SJCRH30 (cell line): ENCODE results near the gene PDPK1. TPM values are rescaled to one million over a fixed set of nuclear protein-coding genes. Genes with fewer than 3 reads are reported as not detected.

Experiments
- DNase-seq, 2 experiments: peaks; one replicate each; pipeline ENCODE4 v3.0.0-alpha.2; 2015 to 2020
- H3K27ac ChIP-seq: fragments of 250-450 bp; sonication (Bioruptor Pico); 2 replicates; pipeline ENCODE4 v1.5.1; 2020; ENCODE audit warnings: mild to moderate bottlenecking, moderate library complexity
- H3K27me3 ChIP-seq: fragments of 250-450 bp; sonication (Bioruptor Pico); 2 replicates; pipeline ENCODE4 v1.5.1; 2020; ENCODE audit warnings: mild to moderate bottlenecking, moderate library complexity
- H3K36me3 ChIP-seq: fragments of 250-450 bp; sonication (Bioruptor Pico); 2 replicates; pipeline ENCODE4 v1.5.1; 2020; ENCODE audit warnings: mild to moderate bottlenecking, moderate library complexity
- H3K4me1 ChIP-seq: fragments of 250-450 bp; sonication (Bioruptor Pico); 2 replicates; pipeline ENCODE4 v1.5.1; 2020; ENCODE audit warnings: mild to moderate bottlenecking, moderate library complexity
- H3K4me3 ChIP-seq: fragments of 250-450 bp; sonication (Bioruptor Pico); 2 replicates; pipeline ENCODE4 v1.5.1; 2020; ENCODE audit warnings: mild to moderate bottlenecking, moderate library complexity
- H3K9me3 ChIP-seq: fragments of 250-450 bp; sonication (Bioruptor Pico); replicated peaks from 2 replicates; pipeline ENCODE4 v1.5.1; 2020; ENCODE audit warnings: mild to moderate bottlenecking, moderate library complexity
- total RNA-seq: library from RNA; depleted of rRNA; stranded (reverse); fragments of >200 nt; shearing (Covaris generic); gene quantifications from 2 replicates; pipeline ENCODE4 v1.2.3, GENCODE V29; 2014; rRNA removed

The PDPK1 gene
- total RNA-seq, result 27.9 and 28.0 TPM in 2 replicates

DNA sequence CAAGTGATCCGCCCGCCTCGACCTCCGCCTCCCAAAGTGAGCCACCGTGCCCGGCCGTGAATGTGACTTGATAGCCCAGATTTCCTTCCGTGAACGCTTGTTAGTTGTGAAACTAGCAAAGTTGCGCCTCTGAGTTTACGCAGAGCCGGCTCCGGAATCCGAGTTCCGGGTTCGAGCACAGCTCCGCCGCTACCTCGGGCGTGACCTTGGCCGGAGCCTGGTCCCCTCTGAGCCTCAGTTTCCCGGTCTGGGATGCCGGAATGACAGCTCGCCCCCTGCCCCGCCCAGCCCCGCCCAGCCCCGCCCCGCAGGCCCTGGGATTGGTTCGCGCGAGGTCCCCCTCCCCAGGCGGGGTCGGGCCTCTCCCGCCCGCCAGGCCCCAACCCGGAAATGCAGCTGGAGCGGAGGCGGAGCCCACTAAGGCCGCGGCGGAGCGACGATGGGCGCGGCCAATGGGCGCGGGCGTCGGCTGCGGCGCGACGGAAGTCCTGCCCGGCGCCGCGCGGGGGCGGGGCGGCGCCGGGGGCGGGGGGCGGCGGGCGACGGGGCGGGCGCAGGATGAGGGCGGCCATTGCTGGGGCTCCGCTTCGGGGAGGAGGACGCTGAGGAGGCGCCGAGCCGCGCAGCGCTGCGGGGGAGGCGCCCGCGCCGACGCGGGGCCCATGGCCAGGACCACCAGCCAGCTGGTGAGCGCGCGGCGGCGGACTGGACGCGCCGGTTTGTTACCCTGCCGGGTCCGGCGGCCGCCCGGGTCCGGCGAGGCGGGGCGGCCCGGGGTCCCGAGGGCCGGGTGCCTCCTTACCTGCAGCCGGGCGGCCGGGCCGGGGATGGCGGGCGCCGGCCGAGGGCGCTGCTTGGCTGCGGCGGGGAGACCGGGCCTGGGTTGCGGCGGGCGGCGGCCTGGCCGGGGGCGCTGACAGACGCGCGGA is at the start of gene PDPK1:
Gene PDPK1 (plus strand): TSS at position 571 of the 929 bp plus-strand sequence. CDS start 92 bp downstream, at position 663.
- no peak within 1 kb of the TSS; the same call in 1 of the 2 replicates for H3K27ac ChIP-seq
- peak; percentile 90 to 93 for DNase-seq
- H3K27me3 ChIP-seq, result no peaks in the 10 kb centered on the region
- H3K36me3 ChIP-seq, result no peaks in the 10 kb centered on the region
- H3K4me1 ChIP-seq, result peaks cover 7% of the 10 kb centered on the region; the same call in 1 of the 2 replicates
- H3K9me3 ChIP-seq, result no peaks in the 10 kb centered on the region
- H3K4me3 ChIP-seq, result peak within 1 kb of the TSS; percentile 68

DNA sequence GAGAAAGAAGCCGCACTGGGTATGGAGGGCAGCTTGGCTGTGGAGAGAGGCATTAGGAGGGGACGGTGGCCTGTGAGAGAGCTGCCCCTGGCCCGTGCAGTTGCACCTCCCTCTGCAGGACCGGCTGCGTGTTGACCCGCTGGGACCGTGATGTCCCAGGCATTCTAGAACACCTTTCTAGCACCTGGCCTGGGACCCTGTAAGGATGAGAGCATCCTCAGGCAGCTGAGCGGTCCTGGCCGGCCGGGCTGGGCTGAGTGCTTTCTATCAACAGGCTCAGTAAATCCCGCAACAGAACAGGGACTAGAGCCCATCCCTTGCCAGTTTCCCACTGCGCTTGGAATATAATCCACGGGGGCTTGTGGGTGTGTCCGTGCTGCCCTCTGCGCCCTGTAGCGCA is 48.2 kb upstream of the PDPK1 start:
- Histone ChIP-seq H3K9me3 (no peaks in the 10 kb centered on the region), H3K27me3 (no peaks in the 10 kb centered on the region), H3K4me3 (no peak overlapping the region), H3K27ac (no peak overlapping the region), H3K4me1 (peaks cover 28% of the 10 kb centered on the region), H3K36me3 (no peaks in the 10 kb centered on the region)
- DNase-seq, result no peak

- peak overlapping the region; percentile 46 for H3K27ac ChIP-seq
- peak; percentile 77 to 86 for DNase-seq
- H3K9me3 ChIP-seq, result no peaks in the 10 kb centered on the region
- no peaks in the 10 kb centered on the region for H3K27me3 ChIP-seq
- H3K4me3 ChIP-seq, result no peak overlapping the region
- no peaks in the 10 kb centered on the region for H3K36me3 ChIP-seq
- peaks cover 28% of the 10 kb centered on the region for H3K4me1 ChIP-seq
These were observed 47.4 kb upstream of the PDPK1 start for GRCh38 chr16:2490190-2491105.

DNA sequence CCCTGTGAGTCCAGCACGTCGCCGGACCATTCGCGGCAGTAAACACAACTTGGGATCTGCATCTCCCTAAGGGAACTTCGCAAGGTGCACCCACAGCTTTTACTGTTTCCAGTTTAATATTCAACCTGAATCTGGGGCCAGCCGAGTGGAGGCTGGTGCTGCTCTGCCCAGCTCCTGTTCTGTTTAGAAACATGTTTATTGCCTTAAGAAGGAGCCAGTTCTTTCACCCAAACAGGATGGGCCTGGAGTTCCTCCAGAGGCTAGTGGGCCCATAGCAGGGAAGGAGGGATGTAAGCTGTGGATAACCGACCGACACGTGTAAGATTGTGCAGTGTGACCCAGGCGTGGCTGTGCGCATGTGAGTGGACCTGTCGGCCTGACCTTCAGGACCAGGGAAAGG is 45.5 kb upstream of the PDPK1 start:
- DNase-seq, result no peak
- Histone ChIP-seq H3K27ac (no peak overlapping the region), H3K4me3 (no peak overlapping the region), H3K9me3 (no peaks in the 10 kb centered on the region), H3K27me3 (no peaks in the 10 kb centered on the region), H3K36me3 (no peaks in the 10 kb centered on the region), H3K4me1 (peaks cover 25% of the 10 kb centered on the region)

DNA sequence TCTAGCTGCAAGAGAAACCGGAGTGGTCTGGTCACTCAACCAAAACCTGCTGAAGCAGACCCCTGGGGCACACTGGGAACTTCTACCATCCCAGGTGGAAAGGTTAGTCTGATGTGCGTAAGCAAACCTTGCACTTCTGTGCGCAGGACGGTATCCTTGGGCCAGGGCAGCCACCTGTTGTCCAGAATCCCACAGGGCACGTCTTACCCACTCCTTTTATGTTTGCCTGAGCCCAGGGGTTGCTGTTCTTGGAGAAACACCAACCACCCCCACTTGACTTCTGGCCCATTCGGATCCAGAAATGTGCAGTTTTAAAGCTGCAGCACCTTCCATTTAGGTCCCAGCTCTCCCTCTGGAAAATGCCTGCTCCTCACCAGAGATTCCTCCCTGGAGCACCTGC is 44.2 kb upstream of the PDPK1 start:
- no peaks in the 10 kb centered on the region for H3K27me3 ChIP-seq
- DNase-seq, result no peak
- H3K4me3 ChIP-seq, result no peak overlapping the region
- H3K27ac ChIP-seq, result no peak overlapping the region
- no peaks in the 10 kb centered on the region for H3K9me3 ChIP-seq
- peaks cover 31% of the 10 kb centered on the region for H3K4me1 ChIP-seq
- no peaks in the 10 kb centered on the region for H3K36me3 ChIP-seq

DNA sequence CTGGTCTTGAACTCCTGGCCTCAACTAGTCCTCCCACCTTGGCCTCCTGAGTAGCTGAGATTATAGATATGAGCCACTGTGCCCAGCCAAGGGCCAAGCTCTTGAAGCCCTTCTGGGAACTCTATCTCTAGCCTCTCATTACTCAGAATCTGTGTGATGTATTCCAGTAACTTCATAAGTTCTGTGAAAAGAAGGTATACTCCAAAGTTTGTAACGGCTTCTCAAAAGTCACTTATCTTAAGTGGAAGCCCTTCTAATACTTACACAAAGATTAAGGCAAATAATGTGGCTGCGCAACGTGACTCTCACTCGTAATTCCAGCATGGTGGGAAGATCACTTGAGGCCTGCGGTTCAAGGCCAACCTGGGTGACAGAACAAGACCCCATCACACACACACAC is 43.2 kb upstream of the PDPK1 start:
- DNase-seq, result no peak
- H3K36me3 ChIP-seq, result no peaks in the 10 kb centered on the region
- H3K9me3 ChIP-seq, result no peaks in the 10 kb centered on the region
- peaks cover 31% of the 10 kb centered on the region for H3K4me1 ChIP-seq
- no peak overlapping the region for H3K4me3 ChIP-seq
- H3K27ac ChIP-seq, result no peak overlapping the region
- H3K27me3 ChIP-seq, result no peaks in the 10 kb centered on the region

DNA sequence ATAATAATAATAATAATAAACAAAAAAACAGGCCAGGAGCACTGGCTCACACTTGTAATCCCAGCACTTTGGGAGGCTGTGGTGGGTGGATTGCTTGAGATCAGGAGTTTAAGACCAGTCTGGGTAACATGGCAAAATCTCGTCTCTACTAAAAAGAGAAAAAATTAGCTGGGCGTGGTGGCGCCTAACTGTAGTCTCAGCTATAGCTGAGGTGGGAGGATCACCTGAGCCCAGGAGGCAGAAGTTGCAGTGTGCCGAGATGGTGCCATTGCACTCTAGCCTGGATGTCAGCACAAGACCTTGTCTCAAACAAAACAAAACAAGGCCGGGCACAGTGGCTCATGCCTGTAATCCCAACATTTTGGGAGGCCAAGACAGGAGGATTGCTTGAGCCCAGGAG is 42.8 kb upstream of the PDPK1 start:
- no peaks in the 10 kb centered on the region for H3K36me3 ChIP-seq
- no peak for DNase-seq

DNA sequence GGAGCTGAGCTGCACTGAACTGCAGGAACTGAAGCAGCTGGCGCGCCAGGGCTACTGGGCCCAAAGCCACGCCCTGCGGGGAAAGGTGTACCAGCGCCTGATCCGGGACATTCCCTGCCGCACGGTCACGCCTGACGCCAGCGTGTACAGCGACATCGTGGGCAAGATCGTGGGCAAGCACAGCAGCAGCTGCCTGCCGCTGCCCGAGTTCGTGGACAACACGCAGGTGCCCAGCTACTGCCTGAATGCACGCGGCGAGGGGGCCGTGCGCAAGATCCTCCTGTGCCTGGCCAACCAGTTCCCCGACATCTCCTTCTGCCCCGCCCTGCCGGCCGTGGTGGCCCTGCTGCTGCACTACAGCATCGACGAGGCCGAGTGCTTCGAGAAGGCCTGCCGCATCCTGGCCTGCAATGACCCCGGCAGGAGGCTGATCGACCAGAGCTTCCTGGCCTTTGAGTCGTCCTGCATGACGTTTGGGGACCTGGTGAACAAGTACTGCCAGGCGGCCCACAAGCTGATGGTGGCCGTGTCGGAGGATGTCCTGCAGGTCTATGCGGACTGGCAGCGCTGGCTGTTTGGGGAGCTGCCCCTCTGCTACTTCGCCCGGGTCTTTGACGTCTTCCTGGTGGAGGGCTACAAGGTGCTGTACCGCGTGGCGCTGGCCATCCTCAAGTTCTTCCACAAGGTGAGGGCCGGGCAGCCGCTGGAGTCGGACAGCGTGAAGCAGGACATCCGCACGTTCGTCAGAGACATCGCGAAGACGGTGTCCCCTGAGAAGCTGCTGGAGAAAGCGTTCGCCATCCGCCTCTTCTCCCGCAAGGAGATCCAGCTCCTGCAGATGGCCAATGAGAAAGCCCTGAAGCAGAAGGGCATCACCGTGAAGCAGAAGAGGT is 41.4 kb upstream of the PDPK1 start:
- no peaks in the 10 kb centered on the region for H3K27me3 ChIP-seq

More for the DNA sequence above, 42.8 kb upstream of the PDPK1 start:
- Histone ChIP-seq H3K9me3 (no peaks in the 10 kb centered on the region), H3K27ac (no peak overlapping the region), H3K27me3 (no peaks in the 10 kb centered on the region), H3K4me3 (no peak overlapping the region), H3K4me1 (peaks cover 27% of the 10 kb centered on the region)

DNA sequence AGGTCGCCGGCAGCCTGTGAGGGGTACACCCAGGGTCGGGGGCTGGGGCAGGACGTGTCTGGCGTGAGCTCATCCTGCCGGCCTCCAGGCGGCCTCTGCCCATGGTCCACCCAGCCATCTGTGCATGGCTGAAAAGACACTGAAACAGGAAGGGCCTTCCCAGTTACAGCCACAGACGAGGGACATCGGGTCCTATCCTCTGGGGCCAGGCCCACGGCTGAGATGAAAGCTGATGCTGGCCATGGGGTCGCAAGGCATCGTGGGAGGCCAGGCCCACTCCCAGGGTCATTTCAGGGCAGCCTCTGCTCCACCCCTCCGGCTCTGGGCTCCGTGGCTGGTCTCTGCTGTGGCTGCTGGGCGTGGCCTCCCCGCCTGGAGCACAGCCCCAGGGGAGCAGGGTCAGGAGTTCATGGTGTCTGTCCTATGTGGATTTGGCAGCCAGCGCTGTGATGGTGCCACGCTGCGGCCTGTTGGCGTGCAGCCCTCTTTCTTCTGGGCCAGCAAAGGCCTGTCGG is 40.6 kb upstream of the PDPK1 start:
- DNase-seq, result peak; percentile 83 to 85
- peak overlapping the region; percentile 42 for H3K27ac ChIP-seq

More for the DNA sequence above, 41.4 kb upstream of the PDPK1 start:
- H3K4me1 ChIP-seq, result peaks cover 16% of the 10 kb centered on the region
- DNase-seq, result no peak
- H3K27ac ChIP-seq, result peak overlapping the region; percentile 42
- no peak overlapping the region for H3K4me3 ChIP-seq
- no peaks in the 10 kb centered on the region for H3K9me3 ChIP-seq
- H3K36me3 ChIP-seq, result no peaks in the 10 kb centered on the region

GRCh38 chr16:2497695-2498484 is 39.9 kb upstream of the PDPK1 start:
- Histone ChIP-seq H3K4me3 (no peak overlapping the region), H3K9me3 (no peaks in the 10 kb centered on the region), H3K27ac (peak overlapping the region; percentile 42), H3K27me3 (no peaks in the 10 kb centered on the region), H3K36me3 (no peaks in the 10 kb centered on the region), H3K4me1 (peaks cover 28% of the 10 kb centered on the region)
- DNase-seq, result no peak

More for the DNA sequence above, 40.6 kb upstream of the PDPK1 start:
- Histone ChIP-seq H3K27me3 (no peaks in the 10 kb centered on the region), H3K9me3 (no peaks in the 10 kb centered on the region), H3K4me3 (no peak overlapping the region), H3K4me1 (peaks cover 23% of the 10 kb centered on the region), H3K36me3 (no peaks in the 10 kb centered on the region)

- Histone ChIP-seq H3K36me3 (no peaks in the 10 kb centered on the region), H3K4me1 (peaks cover 32% of the 10 kb centered on the region), H3K27me3 (no peaks in the 10 kb centered on the region), H3K27ac (no peak overlapping the region), H3K9me3 (no peaks in the 10 kb centered on the region), H3K4me3 (no peak overlapping the region)
- no peak for DNase-seq
These were observed 39.1 kb upstream of the PDPK1 start for GRCh38 chr16:2498531-2499253.

DNA sequence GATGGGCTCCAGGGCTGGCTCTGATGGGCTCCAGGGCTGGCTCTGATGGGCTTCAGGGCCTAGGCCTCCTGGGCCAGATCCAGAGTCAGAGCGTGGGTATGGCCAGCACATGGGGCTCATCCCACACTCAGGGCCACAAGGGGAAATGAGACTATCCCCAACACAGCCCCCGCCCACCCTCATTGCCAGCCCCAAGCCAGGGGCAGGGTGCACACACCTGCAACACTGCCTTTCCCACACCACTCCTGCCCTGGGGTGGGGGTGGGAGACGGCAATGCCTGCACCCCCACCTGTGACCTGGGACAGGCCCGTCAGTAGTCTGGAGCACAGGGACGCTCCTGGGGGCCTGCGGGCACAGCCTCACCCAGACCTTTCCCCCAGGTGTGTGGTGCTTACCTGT is 38.4 kb upstream of the PDPK1 start:
- Histone ChIP-seq H3K27ac (no peak overlapping the region), H3K9me3 (no peaks in the 10 kb centered on the region), H3K4me3 (no peak overlapping the region), H3K36me3 (no peaks in the 10 kb centered on the region), H3K27me3 (no peaks in the 10 kb centered on the region), H3K4me1 (peaks cover 32% of the 10 kb centered on the region)
- no peak for DNase-seq
